ENCODE measurements around the gene S100A12. TPM values are rescaled to one million over a fixed set of nuclear protein-coding genes. Genes with fewer than 3 reads are reported as not detected.

Gene S100A12
- total RNA-seq, 2 donors from 2014 or later: not detected

DNA sequence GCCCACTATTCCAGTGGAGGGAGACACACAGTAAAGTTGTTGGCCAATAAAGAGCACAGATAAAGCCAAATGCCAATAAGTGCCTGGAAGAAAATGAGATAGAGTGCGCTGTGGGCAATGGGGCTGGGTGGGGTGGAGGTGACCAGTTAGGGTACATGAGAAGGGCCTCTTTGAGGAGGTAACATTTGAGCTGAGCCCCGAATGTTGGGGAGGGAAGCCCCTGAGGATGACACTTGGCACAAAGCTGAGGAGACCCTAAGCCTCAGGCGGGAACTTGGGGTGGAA lies 16.8 kb downstream of the S100A12 start:
- no peak overlapping the region for H3K4me3 Mint-ChIP-seq
- H3K9me3 Mint-ChIP-seq: no peaks in the 10 kb centered on the region
- H3K4me1 Mint-ChIP-seq (ENCODE audit: low read depth in 2 of 2): peaks cover 0 to 5% of the 10 kb centered on the region in 2 donors
- no peaks in the 10 kb centered on the region for H3K36me3 Mint-ChIP-seq
- ATAC-seq (no peak), DNase-seq (ENCODE audit: low spot score) (no peak)
- H3K27ac Mint-ChIP-seq: no peak overlapping the region
- H3K27me3 Mint-ChIP-seq: peaks cover 15 to 26% of the 10 kb centered on the region in 2 donors

DNA sequence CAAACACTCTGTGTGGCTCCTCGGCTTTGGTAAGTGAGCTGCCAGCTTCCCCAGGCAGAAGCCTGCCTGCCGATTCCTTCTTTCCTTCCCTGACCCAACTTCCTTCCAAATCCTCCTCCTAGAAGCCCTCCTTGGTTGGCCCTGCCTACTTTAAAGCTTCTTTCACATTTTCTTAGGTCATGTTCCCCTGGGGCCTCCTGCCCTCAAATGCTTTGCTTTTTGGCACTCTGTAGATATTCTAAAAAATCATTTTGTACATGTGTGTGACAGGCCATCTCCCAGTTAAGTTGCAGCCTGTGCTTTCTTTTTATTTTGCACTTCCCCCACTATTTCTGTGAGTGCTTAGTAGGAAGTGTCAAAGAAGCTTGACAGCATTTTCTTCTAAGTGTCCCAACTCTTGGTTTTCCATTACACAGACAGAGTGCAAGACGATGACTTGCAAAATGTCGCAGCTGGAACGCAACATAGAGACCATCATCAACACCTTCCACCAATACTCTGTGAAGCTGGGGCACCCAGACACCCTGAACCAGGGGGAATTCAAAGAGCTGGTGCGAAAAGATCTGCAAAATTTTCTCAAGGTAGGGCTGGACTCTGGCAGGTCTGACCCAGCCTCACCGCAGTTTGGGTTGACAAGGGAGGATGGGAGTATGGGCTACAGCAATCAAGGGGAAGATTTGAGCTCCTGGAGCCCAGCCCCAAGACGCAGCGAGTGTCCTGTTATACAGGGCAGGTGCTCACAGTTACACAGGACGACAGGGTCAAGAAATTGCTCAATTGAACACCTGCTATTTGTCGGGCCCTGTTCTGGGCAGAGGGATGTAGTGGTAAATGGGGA lies 17.3 kb downstream of the S100A12 start, which contains the start of gene S100A9:
S100A9 (plus strand) TSS at position 2 of the 838 bp plus-strand sequence; CDS start at position 432, 430 bp downstream.
- ATAC-seq (no peak), DNase-seq (ENCODE audit: low spot score) (no peak)
- H3K27me3 Mint-ChIP-seq: peaks cover 12 to 26% of the 10 kb centered on the region in 2 donors
- no peaks in the 10 kb centered on the region for H3K9me3 Mint-ChIP-seq
- no peaks in the 10 kb centered on the region for H3K36me3 Mint-ChIP-seq
- H3K27ac Mint-ChIP-seq: no peak within 1 kb of the TSS
- no peak within 1 kb of the TSS for H3K4me3 Mint-ChIP-seq
- peaks cover 0 to 5% of the 10 kb centered on the region in 2 donors for H3K4me1 Mint-ChIP-seq (ENCODE audit: low read depth in 2 of 2)

DNA sequence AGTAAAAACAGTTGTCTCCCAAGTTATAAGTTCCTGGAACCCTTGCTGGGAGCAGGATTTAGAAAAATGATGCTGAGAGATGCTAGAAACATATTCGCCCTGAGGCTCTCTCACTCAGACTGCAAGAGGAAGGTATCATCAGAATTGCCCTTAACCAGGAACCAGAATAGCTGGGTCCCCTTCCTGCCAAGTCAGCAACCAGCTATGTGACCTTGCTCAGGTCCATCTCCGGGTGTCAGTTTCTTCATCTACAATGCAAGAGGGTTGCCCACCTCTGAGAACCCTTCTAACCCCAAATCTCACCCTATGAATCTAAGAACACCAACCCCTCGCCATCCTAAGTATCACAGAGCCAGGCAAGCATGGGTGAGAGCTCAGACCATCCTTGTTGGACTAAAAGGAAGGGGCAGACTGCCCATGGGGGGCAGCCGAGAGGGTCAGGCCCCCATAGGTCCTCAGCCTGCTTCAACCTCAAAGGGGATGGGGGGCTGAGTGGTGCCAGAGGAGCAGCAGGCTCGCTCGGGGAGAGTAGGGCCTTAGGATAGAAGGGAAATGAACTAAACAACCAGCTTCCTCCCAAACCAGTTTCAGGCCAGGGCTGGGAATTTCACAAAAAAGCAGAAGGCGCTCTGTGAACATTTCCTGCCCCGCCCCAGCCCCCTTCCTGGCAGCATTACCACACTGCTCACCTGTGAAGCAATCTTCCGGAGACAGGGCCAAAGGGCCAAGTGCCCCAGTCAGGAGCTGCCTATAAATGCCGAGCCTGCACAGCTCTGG lies 18.2 kb downstream of the S100A12 start:
- Mint-ChIP-seq H3K27ac (no peak overlapping the region), H3K27me3 (peaks cover 12 to 30% of the 10 kb centered on the region in 2 donors), H3K9me3 (no peaks in the 10 kb centered on the region), H3K4me1 (ENCODE audit: low read depth in 2 of 2) (peaks cover 0 to 5% of the 10 kb centered on the region in 2 donors), H3K36me3 (no peaks in the 10 kb centered on the region), H3K4me3 (no peak overlapping the region)
- DNase-seq (ENCODE audit: low spot score) (no peak), ATAC-seq (no peak)

DNA sequence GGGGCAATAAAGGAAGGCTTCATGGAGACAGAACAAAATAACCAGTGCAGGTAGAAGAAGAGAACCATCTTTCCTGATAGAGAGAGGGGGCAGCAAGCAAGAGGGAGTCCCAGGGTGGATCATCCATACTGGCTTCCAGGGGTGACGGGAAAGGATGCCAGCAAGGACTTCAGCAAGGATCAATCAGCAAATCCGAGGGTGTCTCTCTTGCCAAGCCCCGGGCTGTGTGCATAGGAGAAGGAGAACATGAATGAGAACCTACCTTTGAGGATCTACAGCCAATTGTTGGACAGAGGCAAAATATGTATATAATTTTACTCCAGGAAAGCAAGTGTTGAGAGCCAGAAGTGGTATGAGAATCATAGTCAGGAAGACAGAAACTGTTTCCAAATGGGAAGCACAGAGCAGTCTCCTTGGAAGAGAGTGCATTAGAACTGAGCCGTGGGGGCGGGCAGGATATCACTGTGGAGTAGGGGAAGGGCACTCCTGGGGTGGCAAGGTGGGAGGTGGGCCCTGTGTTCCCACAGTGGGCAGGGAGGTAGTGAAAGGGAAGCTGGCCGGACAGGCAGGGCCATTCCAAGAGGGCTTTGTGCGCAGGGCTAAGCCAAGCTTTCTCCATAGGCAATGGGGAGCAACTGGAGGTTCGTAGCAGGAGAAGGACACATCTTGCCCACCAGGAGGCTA lies 18.9 kb downstream of the S100A12 start:
- H3K4me3 Mint-ChIP-seq: no peak overlapping the region
- H3K27me3 Mint-ChIP-seq: peaks cover 12 to 30% of the 10 kb centered on the region in 2 donors
- H3K27ac Mint-ChIP-seq: no peak overlapping the region
- H3K9me3 Mint-ChIP-seq: no peaks in the 10 kb centered on the region
- no peaks in the 10 kb centered on the region for H3K36me3 Mint-ChIP-seq
- no peak for ATAC-seq
- H3K4me1 Mint-ChIP-seq (ENCODE audit: low read depth in 2 of 2): peaks cover 0 to 5% of the 10 kb centered on the region in 2 donors
- DNase-seq (ENCODE audit: low spot score): no peak

DNA sequence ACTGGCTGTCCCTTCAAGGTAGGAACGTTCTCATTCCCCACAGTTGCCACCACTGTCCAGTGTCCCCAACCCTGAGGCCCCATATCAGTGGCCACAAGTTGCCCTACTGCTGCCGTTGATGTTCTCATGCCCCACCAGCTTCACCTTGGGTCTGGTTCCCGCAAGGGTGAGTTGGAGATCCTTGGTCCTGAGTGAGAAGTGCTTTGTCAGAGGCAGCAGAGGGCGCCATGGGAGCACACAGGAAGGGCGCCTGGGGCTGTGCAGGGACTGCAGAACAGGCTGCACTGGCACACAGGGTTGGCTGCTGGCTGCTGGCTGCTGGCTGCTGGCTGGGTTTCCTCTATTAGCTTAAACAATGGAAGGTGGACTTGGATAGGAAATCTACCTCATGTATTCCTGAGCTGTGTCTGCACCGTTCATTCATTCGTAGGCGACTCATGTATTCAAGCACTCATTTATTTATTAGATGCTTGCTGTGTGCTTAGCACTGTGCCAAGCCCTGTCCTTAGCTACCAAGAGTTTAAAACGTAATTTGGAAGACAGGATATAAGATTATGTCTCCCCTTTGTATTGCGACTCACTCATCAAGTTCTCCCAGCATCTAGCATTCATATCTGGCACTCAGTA lies 19.9 kb downstream of the S100A12 start:
- Mint-ChIP-seq H3K4me1 (ENCODE audit: low read depth in 2 of 2) (peaks cover 0 to 5% of the 10 kb centered on the region in 2 donors), H3K27me3 (peaks cover 12 to 30% of the 10 kb centered on the region in 2 donors), H3K36me3 (no peaks in the 10 kb centered on the region), H3K4me3 (no peak overlapping the region), H3K27ac (no peak overlapping the region), H3K9me3 (no peaks in the 10 kb centered on the region)
- DNase-seq (ENCODE audit: low spot score) (no peak), ATAC-seq (peak; percentile 61 to 66)

DNA sequence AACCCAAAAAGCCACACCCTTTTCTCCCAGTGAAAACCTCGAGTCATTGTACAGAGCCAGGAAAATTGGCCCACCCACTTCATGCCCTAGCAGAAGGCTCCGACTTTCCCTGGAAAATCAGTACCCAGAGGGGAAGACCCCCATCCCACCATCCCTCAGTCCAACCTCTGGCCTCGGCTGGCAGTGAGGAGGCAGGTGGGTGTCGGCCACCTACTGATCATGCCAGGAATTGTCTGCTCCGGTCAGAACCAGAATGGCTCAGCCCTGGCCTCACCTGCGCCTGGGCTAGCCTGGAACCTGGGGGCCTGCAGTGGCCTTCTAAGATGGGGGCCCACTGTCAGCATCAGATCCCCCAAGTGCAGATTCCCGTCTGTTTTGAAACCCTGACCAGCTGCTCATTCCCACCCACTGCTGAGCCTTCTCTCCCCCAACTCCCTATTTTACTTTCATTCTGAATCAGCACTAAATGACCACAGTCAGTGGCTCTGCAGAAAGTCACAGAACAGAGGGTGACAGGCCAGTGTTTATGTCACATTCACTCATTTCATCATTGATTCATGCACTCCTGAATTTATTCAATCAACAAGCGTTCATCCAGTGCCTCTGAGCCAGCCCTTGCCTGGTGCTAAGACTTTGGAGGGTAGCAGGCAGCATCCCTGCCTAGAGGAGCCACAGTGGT lies 20.8 kb downstream of the S100A12 start:
- Mint-ChIP-seq H3K36me3 (no peaks in the 10 kb centered on the region), H3K4me3 (no peak overlapping the region), H3K9me3 (no peaks in the 10 kb centered on the region), H3K27me3 (peaks cover 12 to 36% of the 10 kb centered on the region in 2 donors), H3K27ac (no peak overlapping the region), H3K4me1 (ENCODE audit: low read depth in 2 of 2) (peaks cover 0 to 5% of the 10 kb centered on the region in 2 donors)
- DNase-seq (ENCODE audit: low spot score) (no peak), ATAC-seq (no peak)

DNA sequence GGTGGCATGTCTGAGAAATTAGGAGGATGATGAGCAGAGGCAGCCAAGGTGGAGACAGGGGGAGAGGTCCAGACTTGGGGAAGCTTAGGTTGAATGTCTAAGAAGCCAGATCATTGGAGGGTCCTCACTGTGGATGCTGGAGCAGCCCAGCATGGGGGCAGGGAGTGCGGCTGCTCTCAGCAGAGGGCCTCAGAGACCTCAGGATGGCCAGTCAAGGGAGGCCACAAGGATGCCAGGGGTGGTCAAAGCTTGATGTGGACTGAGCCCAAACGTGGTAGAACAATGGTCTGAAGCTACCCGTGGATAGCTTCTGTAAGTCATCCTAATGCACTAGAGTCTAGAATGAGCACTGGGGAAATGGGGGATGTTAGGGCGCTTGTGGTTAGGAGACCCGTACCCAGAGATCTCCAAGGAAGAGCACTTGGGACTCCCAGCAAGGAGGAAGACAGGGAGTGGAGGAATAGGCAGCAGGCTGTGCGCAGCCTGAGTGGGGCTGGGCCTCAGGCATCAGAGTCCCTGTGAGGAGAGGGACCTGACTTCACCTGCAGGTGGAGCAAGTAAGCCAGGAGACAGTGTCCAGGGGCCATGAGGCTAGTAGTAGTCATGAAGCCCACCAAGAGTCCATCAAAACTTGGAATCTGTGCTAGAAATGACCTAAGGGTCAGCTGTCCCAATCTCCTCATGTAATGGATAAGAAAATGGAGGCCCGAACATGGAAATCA lies 22.0 kb downstream of the S100A12 start:
- peaks cover 0 to 5% of the 10 kb centered on the region in 2 donors for H3K4me1 Mint-ChIP-seq (ENCODE audit: low read depth in 2 of 2)
- no peak overlapping the region for H3K27ac Mint-ChIP-seq
- DNase-seq (ENCODE audit: low spot score): no peak
- no peaks in the 10 kb centered on the region for H3K9me3 Mint-ChIP-seq
- no peak for ATAC-seq
- no peak overlapping the region for H3K4me3 Mint-ChIP-seq
- H3K27me3 Mint-ChIP-seq: peaks cover 15 to 41% of the 10 kb centered on the region in 2 donors
- H3K36me3 Mint-ChIP-seq: no peaks in the 10 kb centered on the region

DNA sequence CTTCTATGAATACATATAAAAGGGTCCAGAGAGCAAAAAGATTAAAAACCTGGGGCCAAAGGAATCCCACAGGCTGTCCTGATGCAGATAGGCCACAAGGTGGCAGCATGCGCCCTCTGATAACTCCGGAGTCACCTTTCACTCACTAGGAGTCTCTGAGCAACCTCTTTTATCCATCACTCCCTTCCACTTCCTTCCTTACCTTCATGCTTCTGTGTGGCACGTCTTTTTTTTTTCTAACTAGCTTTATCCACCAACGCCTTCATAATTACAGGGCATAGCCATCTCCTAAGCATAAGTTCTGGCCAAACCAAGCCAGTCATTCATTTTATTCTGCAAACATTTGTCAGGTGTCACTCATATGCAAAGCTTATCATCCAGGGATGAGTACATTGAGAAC lies 22.9 kb downstream of the S100A12 start:
- Mint-ChIP-seq H3K27me3 (peaks cover 13 to 34% of the 10 kb centered on the region in 2 donors), H3K9me3 (no peaks in the 10 kb centered on the region), H3K27ac (no peak overlapping the region), H3K4me3 (no peak overlapping the region), H3K4me1 (ENCODE audit: low read depth in 2 of 2) (no peaks in the 10 kb centered on the region), H3K36me3 (no peaks in the 10 kb centered on the region)
- ATAC-seq (peak in 1 of 2 donors; percentile 48), DNase-seq (ENCODE audit: low spot score) (peak; percentile 76)

DNA sequence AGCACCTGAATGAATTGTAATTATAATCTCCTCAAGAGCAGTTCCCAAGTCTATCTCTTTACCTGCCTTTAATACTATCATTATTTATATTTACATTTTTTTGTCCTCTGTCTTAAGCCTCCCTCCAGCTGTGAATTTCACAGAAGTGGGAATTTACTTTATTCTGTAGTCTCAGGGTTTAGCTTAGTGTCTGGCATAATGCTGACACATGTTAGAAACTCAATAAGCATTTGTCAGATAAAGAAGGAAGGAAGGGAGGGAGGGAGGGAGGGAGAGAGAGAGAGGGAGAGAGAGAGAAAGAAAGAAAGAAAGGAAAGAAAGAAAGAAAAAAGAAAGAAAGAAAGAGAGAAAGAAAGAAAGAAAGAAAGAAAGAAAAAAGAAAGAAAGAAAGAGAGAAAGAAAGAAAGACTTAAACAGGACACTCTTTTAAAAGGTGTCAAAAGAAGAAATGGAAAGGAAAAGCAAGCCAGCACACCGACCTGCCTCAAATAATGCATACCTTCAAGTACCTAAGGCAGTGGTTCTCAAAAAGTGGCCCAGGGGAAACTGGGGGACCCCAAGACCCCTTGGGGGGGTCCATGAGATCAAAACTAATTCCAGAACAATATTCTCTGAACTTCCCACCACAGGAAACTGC lies 25.0 kb downstream of the S100A12 start:
- no peak for ATAC-seq

DNA sequence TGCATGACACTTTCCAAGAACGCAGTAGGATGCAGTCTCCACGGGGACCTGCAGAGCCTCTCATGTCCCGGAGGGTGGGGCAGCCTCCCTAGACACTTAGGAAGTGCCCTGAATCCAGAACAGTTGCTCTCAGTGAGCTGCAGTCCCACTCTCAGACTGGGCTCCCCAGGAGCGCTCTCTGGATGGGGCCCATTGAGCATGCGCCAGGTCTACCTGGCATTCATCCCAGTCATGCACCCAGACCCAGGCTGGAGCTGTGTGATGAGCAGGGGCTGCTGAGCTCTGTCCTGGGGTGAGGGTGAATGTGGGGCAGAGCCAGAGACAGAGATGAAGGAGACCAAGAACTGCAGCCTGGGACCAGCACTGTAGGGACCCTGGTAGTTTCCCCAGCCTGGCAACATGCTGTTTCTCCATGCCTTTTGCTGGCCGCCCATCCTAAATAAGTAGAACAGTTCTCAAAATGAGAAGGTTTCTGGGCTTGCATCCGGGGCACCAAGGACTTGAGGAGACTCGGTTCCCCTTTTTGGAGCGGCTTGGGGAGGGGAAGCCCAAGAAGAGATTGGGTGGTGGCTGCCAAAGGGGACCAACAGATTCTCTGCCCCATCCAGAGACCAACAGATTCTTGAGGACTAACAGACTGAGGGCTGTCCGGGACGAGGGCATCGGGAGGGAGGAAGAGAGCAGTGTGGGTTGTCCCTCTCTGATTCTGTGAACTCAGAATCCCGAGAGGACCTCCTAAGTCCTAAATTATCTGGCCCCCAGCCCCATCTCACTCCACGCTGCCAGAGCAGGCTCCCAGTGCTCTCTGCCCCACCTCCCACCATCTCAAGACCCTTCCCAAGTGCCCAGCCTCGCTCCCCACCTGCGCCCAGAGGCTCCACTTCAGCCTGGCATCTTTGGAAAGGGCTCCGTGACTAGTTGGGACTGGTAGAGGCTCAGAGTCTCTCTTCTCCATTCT lies 25.8 kb downstream of the S100A12 start:
- Mint-ChIP-seq H3K4me3 (no peak overlapping the region), H3K27ac (no peak overlapping the region), H3K36me3 (no peaks in the 10 kb centered on the region), H3K27me3 (peaks cover 24 to 35% of the 10 kb centered on the region in 2 donors), H3K4me1 (ENCODE audit: low read depth in 2 of 2) (peaks cover 7 to 14% of the 10 kb centered on the region in 2 donors), H3K9me3 (no peaks in the 10 kb centered on the region)
- ATAC-seq (no peak), DNase-seq (ENCODE audit: low spot score) (no peak)

More for the DNA sequence above, 25.0 kb downstream of the S100A12 start:
- Mint-ChIP-seq H3K4me1 (ENCODE audit: low read depth in 2 of 2) (peaks cover 7 to 13% of the 10 kb centered on the region in 2 donors), H3K9me3 (no peaks in the 10 kb centered on the region), H3K27ac (no peak overlapping the region), H3K4me3 (no peak overlapping the region), H3K36me3 (no peaks in the 10 kb centered on the region), H3K27me3 (peaks cover 22 to 33% of the 10 kb centered on the region in 2 donors)
- no peak for DNase-seq (ENCODE audit: low spot score)

DNA sequence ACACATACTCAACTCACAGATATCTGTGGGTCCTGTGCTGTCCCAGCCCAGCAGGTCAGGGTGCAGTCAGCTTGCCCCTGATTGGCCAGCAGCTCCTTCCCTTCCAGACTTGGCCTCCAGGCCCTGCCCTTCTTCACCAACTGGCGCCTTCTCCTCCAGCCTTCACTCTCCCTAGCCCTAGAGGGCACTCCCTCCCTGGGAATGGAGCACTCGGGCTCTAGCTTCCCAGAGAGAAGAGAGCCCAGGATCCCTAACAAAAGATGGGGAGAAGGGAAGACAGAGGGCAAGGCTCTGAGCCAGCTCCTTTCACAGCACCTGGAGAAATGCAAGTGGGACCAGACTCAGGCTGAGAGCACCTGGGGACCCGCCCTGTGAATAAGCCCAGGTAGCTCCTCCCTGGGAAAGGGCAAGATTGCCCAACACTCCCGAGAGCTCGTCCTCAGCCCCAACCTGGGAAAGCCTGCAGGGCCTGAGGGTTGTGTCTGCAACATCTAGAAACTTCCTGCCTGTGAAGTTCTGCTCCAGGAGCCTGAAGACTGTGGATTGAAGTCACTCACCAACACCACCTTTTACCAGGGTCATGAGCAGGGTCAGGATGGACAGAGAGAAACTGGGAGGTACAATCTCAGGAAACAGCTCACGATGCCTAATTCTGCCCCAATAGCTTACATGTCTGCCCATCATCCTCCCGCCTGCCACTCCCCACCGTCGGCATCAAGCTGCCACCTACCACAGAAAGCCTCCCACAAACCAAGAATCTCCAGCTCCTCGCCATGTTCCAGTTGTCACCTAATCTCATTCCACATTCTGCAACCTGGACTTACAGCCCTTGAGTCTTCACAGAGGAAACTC lies 26.7 kb downstream of the S100A12 start, which contains the start of gene PGLYRP4:
PGLYRP4 (minus strand) TSS at position 331 of the 852 bp plus-strand sequence. CDS start 909 bp downstream, outside the sequence.
- Mint-ChIP-seq H3K36me3 (no peaks in the 10 kb centered on the region), H3K4me3 (no peak within 1 kb of the TSS), H3K27me3 (peaks cover 30 to 44% of the 10 kb centered on the region in 2 donors), H3K4me1 (ENCODE audit: low read depth in 2 of 2) (peaks cover 7 to 19% of the 10 kb centered on the region in 2 donors), H3K27ac (no peak within 1 kb of the TSS), H3K9me3 (no peaks in the 10 kb centered on the region)
- ATAC-seq (no peak), DNase-seq (ENCODE audit: low spot score) (no peak)

All from natural killer cell treated with Interleukin-12 subunit alpha and Interleukin-12 subunit beta and Interleukin-15 and Interleukin-18, amount 100 ng/mL, for 72 hours (primary cell).